Purkinje cell (primary cell): ENCODE measurements around the gene DUT. TPM values are rescaled to one million over a fixed set of nuclear protein-coding genes. Genes with fewer than 3 reads are reported as not detected.

ENCODE experiments used
- polyA plus RNA-seq: library from polyadenylated mRNA; unstranded; fragments of >200 nt; fragmentation: Nextera tagmentation; gene quantifications from 2 replicates; pipeline ENCODE4 v1.2.1, GENCODE V29; 2014

Gene DUT
- 29.9 and 41.6 TPM in 2 replicates for polyA plus RNA-seq

GRCh38 chr15:48330855-48331795 is at the start of gene DUT:
Gene DUT, plus strand, starts transcription at chr15:48331429. Its CDS starts 87 bp downstream, at chr15:48331516.

Other genes with a start within 250 kb of the DUT start
- gene SLC24A5, start 210.4 kb upstream of the DUT start, polyA plus RNA-seq, result 0.47 TPM in 1 of 2 replicates, not detected in the other
- gene MYEF2, start 153.1 kb upstream of the DUT start, polyA plus RNA-seq, result 27.2 and 35.0 TPM in 2 replicates
- gene CTXN2, start 139.8 kb upstream of the DUT start, polyA plus RNA-seq, result 3.8 and 4.9 TPM in 2 replicates
- 3.5 and 6.7 TPM in 2 replicates for gene SLC12A1, start 125.1 kb upstream of the DUT start, polyA plus RNA-seq